GM23248 (cell line): ENCODE data around the gene MEX3A. TPM values are rescaled to one million over a fixed set of nuclear protein-coding genes. Genes with fewer than 3 reads are reported as not detected.

Experiments
- DNase-seq: peaks from one replicate; pipeline ENCODE4 v3.0.0-alpha.2; 2015
- H2AFZ ChIP-seq: fragments of 200-600 bp; sonication (generic); 2 replicates; pipeline ENCODE4 v1.6.1; 2016; ENCODE audit warnings: antibody characterized with exemption
- H3F3A ChIP-seq: fragments of 200-600 bp; sonication (generic); 2 replicates; pipeline ENCODE4 v1.6.1; 2016; ENCODE audit warnings: mild to moderate bottlenecking, antibody characterized with exemption, mixed run types; ENCODE audit not compliant: insufficient read depth
- H3K27ac ChIP-seq: fragments of 200-600 bp; sonication (generic); 2 replicates; pipeline ENCODE4 v1.5.1; 2016; ENCODE audit warnings: mild to moderate bottlenecking
- H3K27me3 ChIP-seq: fragments of 200-600 bp; sonication (generic); replicated peaks from 2 replicates; pipeline ENCODE4 v1.6.1; 2016; ENCODE audit warnings: mild to moderate bottlenecking; ENCODE audit not compliant: insufficient read depth
- H3K36me3 ChIP-seq: fragments of 200-600 bp; sonication (generic); 2 replicates; pipeline ENCODE4 v1.6.1; 2016; ENCODE audit warnings: low read depth, mild to moderate bottlenecking
- H3K4me1 ChIP-seq: fragments of 200-600 bp; sonication (generic); 2 replicates; pipeline ENCODE4 v1.6.1; 2016; ENCODE audit warnings: mild to moderate bottlenecking; ENCODE audit not compliant: insufficient read depth
- H3K4me2 ChIP-seq: fragments of 200-600 bp; sonication (generic); one replicate; pipeline ENCODE4 v1.6.1; 2016; ENCODE audit warnings: mild to moderate bottlenecking; ENCODE audit not compliant: unreplicated experiment
- H3K4me3 ChIP-seq: fragments of 200-600 bp; sonication (generic); 2 replicates; pipeline ENCODE4 v1.5.1; 2016; ENCODE audit warnings: mild to moderate bottlenecking
- H3K79me2 ChIP-seq: fragments of 200-600 bp; sonication (generic); 2 replicates; pipeline ENCODE4 v1.6.1; 2016; ENCODE audit warnings: mild to moderate bottlenecking; ENCODE audit not compliant: insufficient read depth
- H3K9ac ChIP-seq: fragments of 200-600 bp; sonication (generic); 2 replicates; pipeline ENCODE4 v1.6.1; 2016; ENCODE audit warnings: mild to moderate bottlenecking
- H3K9me2 ChIP-seq: fragments of 200-600 bp; sonication (generic); 2 replicates; pipeline ENCODE4 v1.6.1; 2016; ENCODE audit warnings: mixed run types, mild to moderate bottlenecking, moderate library complexity; ENCODE audit not compliant: insufficient read depth
- H3K9me3 ChIP-seq: fragments of 200-600 bp; sonication (generic); one replicate; pipeline ENCODE4 v1.6.1; 2017; ENCODE audit warnings: low read depth
- H4K20me1 ChIP-seq: fragments of 200-600 bp; sonication (generic); 2 replicates; pipeline ENCODE4 v1.6.0; 2016; ENCODE audit not compliant: insufficient read depth
- EZH2 ChIP-seq: fragments of 200-600 bp; sonication (generic); IDR thresholded peaks from 2 replicates; pipeline ENCODE4 v1.6.1; 2018; ENCODE audit warnings: antibody characterized with exemption, mild to moderate bottlenecking; ENCODE audit not compliant: insufficient read depth, poor library complexity, severe bottlenecking
- EZH2phosphoT487 ChIP-seq: fragments of 200-600 bp; sonication (generic); IDR thresholded peaks from 2 replicates; pipeline ENCODE4 v1.6.1; 2018; ENCODE audit warnings: antibody characterized with exemption, moderate library complexity, mild to moderate bottlenecking, low read depth; ENCODE audit not compliant: insufficient read depth
- WGBS, 2 experiments: methylation state at CpG; one replicate each; pipeline ENCODE4 v1.1.6; 2015 to 2017; ENCODE audit warnings: low lambda C conversion rate in 2 of 2, low coverage in 1 of 2; ENCODE audit errors: missing lambda C conversion rate in 2 of 2; 5-methylcytosine and 5-hydroxymethylcytosine counted together
- in situ Hi-C: fragments of 300-500 bp; cut with MboI; formaldehyde crosslinking; loops from 2 replicates; pipeline ENCODE4 v1.15.0; 2020
- polyA plus RNA-seq: library from polyadenylated mRNA; unstranded; fragments of >200 nt; fragmentation: Nextera tagmentation; extraction: Ambion mirVana; gene quantifications from 2 replicates; pipeline ENCODE4 v1.2.1, GENCODE V29; 2016
- total RNA-seq: library from RNA; depleted of rRNA; stranded (reverse); fragments of >200 nt; shearing (Covaris generic); gene quantifications from 2 replicates; pipeline ENCODE4 v1.2.3, GENCODE V29; 2014

The MEX3A gene
- total and polyA plus RNA-seq, 2 experiments from 2014 or later, result 0.05 to 0.22 TPM

GRCh38 chr1:156079762-156080161 is 2.5 kb downstream of the MEX3A start:
- Histone ChIP-seq H2AFZ (no peak overlapping the region), H3K9me3 (no peaks in the 10 kb centered on the region), H3K79me2 (no peaks in the 10 kb centered on the region), H3K4me3 (no peak overlapping the region), H3K27ac (no peak overlapping the region), H3K27me3 (no peaks in the 10 kb centered on the region), H4K20me1 (no peaks in the 10 kb centered on the region), H3K9me2 (no peaks in the 10 kb centered on the region), H3K4me2 (no peak overlapping the region), H3F3A (no peaks in the 10 kb centered on the region), H3K36me3 (no peaks in the 10 kb centered on the region), H3K4me1 (no peaks in the 10 kb centered on the region), H3K9ac (no peak overlapping the region)
- in situ Hi-C loops, result no loop called here
- 83 to 88% methylated on average over 5 of the region's 5 CpGs for WGBS, 2 experiments
- no peak for DNase-seq
- TF ChIP-seq EZH2phosphoT487 (no peak), EZH2 (no peak)

GRCh38 chr1:156078728-156079127 is 3.5 kb downstream of the MEX3A start:
- 78 to 89% methylated on average over 5 of the region's 5 CpGs for WGBS, 2 experiments
- Histone ChIP-seq H3K4me2 (no peak overlapping the region), H3K9me3 (no peaks in the 10 kb centered on the region), H3K36me3 (no peaks in the 10 kb centered on the region), H4K20me1 (no peaks in the 10 kb centered on the region), H3K4me3 (no peak overlapping the region), H3F3A (no peaks in the 10 kb centered on the region), H3K79me2 (no peaks in the 10 kb centered on the region), H3K9me2 (no peaks in the 10 kb centered on the region), H3K27ac (no peak overlapping the region), H3K27me3 (no peaks in the 10 kb centered on the region), H2AFZ (no peak overlapping the region), H3K9ac (no peak overlapping the region), H3K4me1 (no peaks in the 10 kb centered on the region)
- TF ChIP-seq EZH2 (no peak), EZH2phosphoT487 (no peak)
- DNase-seq, result no peak
- in situ Hi-C loops, result no loop called here

GRCh38 chr1:156077430-156077760 is 4.9 kb downstream of the MEX3A start:
- Histone ChIP-seq H3K4me1 (no peaks in the 10 kb centered on the region), H4K20me1 (no peaks in the 10 kb centered on the region), H3K9ac (no peak overlapping the region), H3F3A (no peaks in the 10 kb centered on the region), H3K4me2 (no peak overlapping the region), H3K9me3 (no peaks in the 10 kb centered on the region), H3K9me2 (no peaks in the 10 kb centered on the region), H3K4me3 (no peak overlapping the region), H3K79me2 (no peaks in the 10 kb centered on the region), H2AFZ (no peak overlapping the region), H3K36me3 (no peaks in the 10 kb centered on the region), H3K27ac (no peak overlapping the region), H3K27me3 (no peaks in the 10 kb centered on the region)
- DNase-seq, result no peak
- in situ Hi-C loops, result no loop called here
- 98 to 99% methylated on average over 16 to 19 of the region's 19 CpGs for WGBS, 2 experiments
- TF ChIP-seq EZH2phosphoT487 (no peak), EZH2 (no peak)

- Histone ChIP-seq H3K27ac (no peak overlapping the region), H2AFZ (no peak overlapping the region), H3K36me3 (no peaks in the 10 kb centered on the region), H3K79me2 (no peaks in the 10 kb centered on the region), H3K4me2 (no peak overlapping the region), H3K9ac (no peak overlapping the region), H3K27me3 (no peaks in the 10 kb centered on the region), H3K9me2 (no peaks in the 10 kb centered on the region), H3F3A (no peaks in the 10 kb centered on the region), H3K4me3 (no peak overlapping the region), H3K4me1 (no peaks in the 10 kb centered on the region), H4K20me1 (no peaks in the 10 kb centered on the region), H3K9me3 (no peaks in the 10 kb centered on the region)
- in situ Hi-C loops, result no loop called here
- TF ChIP-seq EZH2 (no peak), EZH2phosphoT487 (no peak)
- WGBS, 2 experiments, result 76 to 82% methylated on average over 69 to 70 of the region's 73 CpGs
- no peak for DNase-seq
These were observed 5.4 kb downstream of the MEX3A start for GRCh38 chr1:156076609-156077429.
